Colonic mucosa (tissue), 4 donors: ENCODE results near the gene FRS3. TPM values are rescaled to one million over a fixed set of nuclear protein-coding genes. Genes with fewer than 3 reads are reported as not detected.

ENCODE experiments used
- DNase-seq: peaks from one replicate; pipeline ENCODE4 v3.0.0-alpha.2; 2020
- H3K27ac ChIP-seq: fragments of 200-600 bp; one replicate; pipeline ENCODE4 v1.8.0; 2021
- H3K27me3 ChIP-seq: fragments of 200-600 bp; one replicate; pipeline ENCODE4 v1.8.0; 2021
- H3K36me3 ChIP-seq: fragments of 200-600 bp; one replicate; pipeline ENCODE4 v1.8.0; 2021
- H3K4me1 ChIP-seq: fragments of 200-600 bp; one replicate; pipeline ENCODE4 v1.8.0; 2021; ENCODE audit warnings: mild to moderate bottlenecking
- H3K4me3 ChIP-seq: fragments of 200-600 bp; one replicate; pipeline ENCODE4 v1.8.0; 2021
- H3K9ac ChIP-seq, 2 donors: one replicate each; pipeline ENCODE4 v1.7.0; 2013; ENCODE audit warnings: control low read depth in 2 of 2, low read depth in 2 of 2, low read length in 2 of 2
- H3K9me3 ChIP-seq: fragments of 200-600 bp; one replicate; pipeline ENCODE4 v1.8.0; 2021
- CTCF ChIP-seq: fragments of 200-600 bp; IDR thresholded peaks from one replicate; pipeline ENCODE4 v1.8.0; 2022; ENCODE audit warnings: antibody characterized with exemption, mild to moderate bottlenecking
- intact Hi-C: fragments of 100-400 bp; cut with DNase I; formaldehyde crosslinking; loops from one replicate; pipeline ENCODE4 v1.14.1; 2022
- total RNA-seq, 2 donors: library from RNA; stranded (reverse); fragmentation: NEBNext Ultra II Directional in 1 of 2; extraction: Animal tissue kit (Norgen Biotek cat#: 25700) in 1 of 2; gene quantifications; one replicate each; pipeline ENCODE4 v1.2.1, GENCODE V29; 2021
- donor health status: healthy.
- donor health status: DM: no; HTN: no; CAD: no.
- donor health status: DM: no; HTN: no; CAD: no.

The FRS3 gene
- total RNA-seq, 2 donors from 2014 or later, result 2.7 to 3.4 TPM

GRCh38 chr6:41821266-41821665 lies 41.6 kb upstream of the FRS3 start:
- intact Hi-C loops, result no loop called here
- Histone ChIP-seq H3K27ac (no peak overlapping the region), H3K4me1 (no peaks in the 10 kb centered on the region), H3K27me3 (no peaks in the 10 kb centered on the region), H3K36me3 (no peaks in the 10 kb centered on the region), H3K9me3 (no peaks in the 10 kb centered on the region), H3K4me3 (no peak overlapping the region), H3K9ac (no peak overlapping the region)
- TF ChIP-seq CTCF, result no peak
- no peak for DNase-seq

GRCh38 chr6:41818271-41819054 lies 38.8 kb upstream of the FRS3 start:
- no peak overlapping the region for H3K27ac ChIP-seq
- DNase-seq, result no peak
- H3K36me3 ChIP-seq, result no peaks in the 10 kb centered on the region
- H3K4me3 ChIP-seq, result no peak overlapping the region
- H3K9ac ChIP-seq, result no peak overlapping the region
- no peak for TF ChIP-seq CTCF
- H3K27me3 ChIP-seq, result no peaks in the 10 kb centered on the region
- intact Hi-C loops, result no loop called here
- no peaks in the 10 kb centered on the region for H3K4me1 ChIP-seq
- H3K9me3 ChIP-seq, result no peaks in the 10 kb centered on the region

- Histone ChIP-seq H3K9ac (no peak overlapping the region), H3K4me1 (no peaks in the 10 kb centered on the region), H3K27ac (no peak overlapping the region), H3K36me3 (no peaks in the 10 kb centered on the region), H3K4me3 (no peak overlapping the region), H3K27me3 (no peaks in the 10 kb centered on the region), H3K9me3 (no peaks in the 10 kb centered on the region)
- no peak for DNase-seq
- no peak for TF ChIP-seq CTCF
- intact Hi-C loops, result no loop called here
These were observed 35.9 kb upstream of the FRS3 start for GRCh38 chr6:41815587-41815986.

GRCh38 chr6:41814629-41815028 lies 34.9 kb upstream of the FRS3 start:
- Histone ChIP-seq H3K9me3 (no peaks in the 10 kb centered on the region), H3K4me3 (no peak overlapping the region), H3K9ac (no peak overlapping the region), H3K27ac (no peak overlapping the region), H3K36me3 (no peaks in the 10 kb centered on the region), H3K27me3 (no peaks in the 10 kb centered on the region), H3K4me1 (no peaks in the 10 kb centered on the region)
- intact Hi-C loops, result no loop called here
- TF ChIP-seq CTCF, result no peak
- no peak for DNase-seq

GRCh38 chr6:41813956-41814355 lies 34.3 kb upstream of the FRS3 start:
- Histone ChIP-seq H3K9ac (no peak overlapping the region), H3K9me3 (no peaks in the 10 kb centered on the region), H3K27ac (no peak overlapping the region), H3K4me1 (no peaks in the 10 kb centered on the region), H3K36me3 (no peaks in the 10 kb centered on the region), H3K27me3 (no peaks in the 10 kb centered on the region), H3K4me3 (no peak overlapping the region)
- no peak for DNase-seq
- no peak for TF ChIP-seq CTCF
- intact Hi-C loops, result no loop called here
